ENCODE data around the gene STK11IP. TPM values are rescaled to one million over a fixed set of nuclear protein-coding genes. Genes with fewer than 3 reads are reported as not detected.

Gene STK11IP
- total and polyA plus RNA-seq, 2 of the 13 experiments (the other 11 are each of a cell fraction or from before 2014, with no cell fraction given) = 12.8 to 24.0 TPM

DNA sequence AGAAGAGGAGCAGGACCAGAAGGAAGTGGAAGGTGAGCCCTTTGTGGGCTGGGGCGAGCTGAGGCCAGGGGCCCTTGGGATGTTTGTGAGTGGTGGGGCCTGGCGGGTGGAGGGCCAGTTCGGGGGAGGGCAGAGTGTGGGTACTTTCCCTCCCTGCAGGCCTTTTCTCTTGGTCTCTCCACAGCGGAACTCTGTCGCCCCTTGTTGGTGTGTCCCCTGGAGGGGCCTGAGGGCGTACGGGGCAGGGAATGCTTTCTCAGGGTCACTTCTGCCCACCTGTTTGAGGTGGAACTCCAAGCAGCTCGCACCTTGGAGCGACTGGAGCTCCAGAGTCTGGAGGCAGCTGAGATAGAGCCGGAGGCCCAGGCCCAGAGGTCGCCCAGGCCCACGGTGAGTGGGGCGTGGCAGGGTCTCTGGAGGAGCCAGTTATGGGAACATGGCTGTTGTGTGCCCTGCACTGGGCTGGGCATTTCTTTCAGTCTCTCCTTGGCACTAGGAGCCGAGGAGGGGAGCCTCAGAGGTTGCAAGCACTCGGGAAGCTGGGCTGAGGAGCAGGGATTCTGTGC is 10.8 kb downstream of the STK11IP start:
- 87% methylated on average over 14 of the region's 15 CpGs for WGBS (ENCODE audit: low lambda C conversion rate)
- DNase-seq (ENCODE audit: low spot score) (no peak), ATAC-seq (no peak), FAIRE-seq (no peak)
- Histone ChIP-seq H4K20me1 (ENCODE audit: insufficient read depth, low read length) (no peaks in the 10 kb centered on the region), H3K9ac (ENCODE audit: insufficient read depth, low read depth, low read length) (no peak overlapping the region), H3K4me1 (ENCODE audit: insufficient read depth, low read length) (peaks cover 17% of the 10 kb centered on the region), H3K27ac (ENCODE audit: extremely low read length, insufficient read depth, low read length) (no peak overlapping the region), H3K4me3 (replicated peaks in 1 of 3; ENCODE audit: insufficient read depth in 1 of 3, low read depth in 2 of 3, low read length in 3 of 3) (no peak overlapping the region), H2AFZ (ENCODE audit: low read length) (no peak overlapping the region), H3K36me3 (replicated peaks in 1 of 2; ENCODE audit: control insufficient read depth in 1 of 2, insufficient read depth in 2 of 2, low read length in 2 of 2) (peaks cover 16 to 36% of the 10 kb centered on the region in 2 experiments), H3K79me2 (ENCODE audit: insufficient read depth, low read length) (no peaks in the 10 kb centered on the region), H3K9me3 (ENCODE audit: low read length) (no peaks in the 10 kb centered on the region), H3K4me2 (ENCODE audit: low read depth, low read length) (no peak overlapping the region), H3K27me3 (ENCODE audit: control insufficient read depth in 1 of 2, insufficient read depth in 2 of 2, low read length in 2 of 2) (no peaks in the 10 kb centered on the region)
- in situ Hi-C loops (cut with HindIII; ENCODE audit: extremely low pct_ligation_motif_present, low pct_unique_long_range_greater_than_20kb) (no loop called here), intact Hi-C loops (cut with micrococcal nuclease; ENCODE audit: unreplicated experiment) (no loop called here)
- TF ChIP-seq, protein P1, sequence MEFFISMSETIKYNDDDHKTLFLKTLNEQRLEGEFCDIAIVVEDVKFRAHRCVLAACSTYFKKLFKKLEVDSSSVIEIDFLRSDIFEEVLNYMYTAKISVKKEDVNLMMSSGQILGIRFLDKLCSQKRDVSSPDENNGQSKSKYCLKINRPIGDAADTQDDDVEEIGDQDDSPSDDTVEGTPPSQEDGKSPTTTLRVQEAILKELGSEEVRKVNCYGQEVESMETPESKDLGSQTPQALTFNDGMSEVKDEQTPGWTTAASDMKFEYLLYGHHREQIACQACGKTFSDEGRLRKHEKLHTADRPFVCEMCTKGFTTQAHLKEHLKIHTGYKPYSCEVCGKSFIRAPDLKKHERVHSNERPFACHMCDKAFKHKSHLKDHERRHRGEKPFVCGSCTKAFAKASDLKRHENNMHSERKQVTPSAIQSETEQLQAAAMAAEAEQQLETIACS (CRISPR knock-in tag; IDR thresholded peaks at IDR 0.05) = no peak
- TF ChIP-seq MIER3 (CRISPR knock-in tag; IDR thresholded peaks at IDR 0.05; ENCODE audit: borderline replicate concordance) (no peak), ZKSCAN1 (IDR thresholded peaks at IDR 0.05; ENCODE audit: low read length) (no peak), ZNF563 (CRISPR knock-in tag; IDR thresholded peaks at IDR 0.05) (no peak)
- BruUV-seq (replicated peaks) = no TSS peak
- ChIA-PET POLR2A (no interaction called here), CTCF (ENCODE audit: low intra/inter-chr PET ratio, low total read pairs) (no interaction called here)

DNA sequence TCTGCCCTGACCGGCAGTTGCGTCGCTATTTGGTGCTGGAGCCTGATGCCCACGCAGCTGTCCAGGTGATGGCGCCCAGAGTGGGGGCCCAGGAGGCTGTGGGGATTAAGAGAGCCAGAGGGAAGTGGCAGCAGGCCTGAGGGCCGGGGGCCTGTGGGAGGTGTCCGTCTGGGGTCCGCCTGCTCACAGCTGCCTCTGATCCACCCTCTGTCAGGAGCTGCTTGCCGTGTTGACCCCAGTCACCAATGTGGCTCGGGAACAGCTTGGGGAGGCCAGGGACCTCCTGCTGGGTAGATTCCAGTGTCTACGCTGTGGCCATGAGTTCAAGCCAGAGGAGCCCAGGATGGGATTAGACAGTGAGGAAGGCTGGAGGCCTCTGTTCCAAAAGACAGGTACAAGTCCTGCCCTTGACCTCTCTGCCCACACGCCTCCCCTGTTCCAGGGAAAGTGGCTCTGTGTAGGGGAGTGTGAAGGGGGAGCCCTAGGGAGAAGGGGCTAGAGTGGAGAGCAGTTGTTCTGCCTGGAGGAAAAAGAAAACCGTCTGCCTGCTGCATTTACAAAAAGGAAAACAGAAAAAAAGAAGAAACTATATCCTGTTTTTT is 11.6 kb downstream of the STK11IP start:
- ATAC-seq (no peak), FAIRE-seq (no peak)
- in situ Hi-C loops (cut with HindIII; ENCODE audit: extremely low pct_ligation_motif_present, low pct_unique_long_range_greater_than_20kb) = no loop called here
- TF ChIP-seq, protein P2, sequence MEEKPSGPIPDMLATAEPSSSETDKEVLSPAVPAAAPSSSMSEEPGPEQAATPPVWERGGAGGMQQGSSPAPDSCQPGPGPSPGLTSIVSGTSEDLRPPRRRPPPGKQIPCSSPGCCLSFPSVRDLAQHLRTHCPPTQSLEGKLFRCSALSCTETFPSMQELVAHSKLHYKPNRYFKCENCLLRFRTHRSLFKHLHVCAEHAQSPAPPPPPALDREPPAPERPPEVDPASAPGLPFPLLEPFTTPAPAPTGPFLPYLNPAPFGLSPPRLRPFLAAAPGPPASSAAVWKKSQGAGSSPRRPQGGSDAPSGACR (CRISPR knock-in tag; IDR thresholded peaks at IDR 0.05) = no peak
- TF ChIP-seq, protein P3, sequence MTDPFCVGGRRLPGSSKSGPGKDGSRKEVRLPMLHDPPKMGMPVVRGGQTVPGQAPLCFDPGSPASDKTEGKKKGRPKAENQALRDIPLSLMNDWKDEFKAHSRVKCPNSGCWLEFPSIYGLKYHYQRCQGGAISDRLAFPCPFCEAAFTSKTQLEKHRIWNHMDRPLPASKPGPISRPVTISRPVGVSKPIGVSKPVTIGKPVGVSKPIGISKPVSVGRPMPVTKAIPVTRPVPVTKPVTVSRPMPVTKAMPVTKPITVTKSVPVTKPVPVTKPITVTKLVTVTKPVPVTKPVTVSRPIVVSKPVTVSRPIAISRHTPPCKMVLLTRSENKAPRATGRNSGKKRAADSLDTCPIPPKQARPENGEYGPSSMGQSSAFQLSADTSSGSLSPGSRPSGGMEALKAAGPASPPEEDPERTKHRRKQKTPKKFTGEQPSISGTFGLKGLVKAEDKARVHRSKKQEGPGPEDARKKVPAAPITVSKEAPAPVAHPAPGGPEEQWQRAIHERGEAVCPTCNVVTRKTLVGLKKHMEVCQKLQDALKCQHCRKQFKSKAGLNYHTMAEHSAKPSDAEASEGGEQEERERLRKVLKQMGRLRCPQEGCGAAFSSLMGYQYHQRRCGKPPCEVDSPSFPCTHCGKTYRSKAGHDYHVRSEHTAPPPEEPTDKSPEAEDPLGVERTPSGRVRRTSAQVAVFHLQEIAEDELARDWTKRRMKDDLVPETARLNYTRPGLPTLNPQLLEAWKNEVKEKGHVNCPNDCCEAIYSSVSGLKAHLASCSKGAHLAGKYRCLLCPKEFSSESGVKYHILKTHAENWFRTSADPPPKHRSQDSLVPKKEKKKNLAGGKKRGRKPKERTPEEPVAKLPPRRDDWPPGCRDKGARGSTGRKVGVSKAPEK (CRISPR knock-in tag; IDR thresholded peaks at IDR 0.05; ENCODE audit: borderline replicate concordance) = no peak
- TF ChIP-seq, protein P4, sequence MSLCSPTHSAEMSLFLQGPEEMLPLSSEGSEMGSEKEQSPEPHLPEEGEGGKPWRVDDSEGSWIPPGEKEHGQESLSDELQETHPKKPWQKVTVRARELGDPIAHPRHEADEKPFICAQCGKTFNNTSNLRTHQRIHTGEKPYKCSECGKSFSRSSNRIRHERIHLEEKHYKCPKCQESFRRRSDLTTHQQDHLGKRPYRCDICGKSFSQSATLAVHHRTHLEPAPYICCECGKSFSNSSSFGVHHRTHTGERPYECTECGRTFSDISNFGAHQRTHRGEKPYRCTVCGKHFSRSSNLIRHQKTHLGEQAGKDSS (CRISPR knock-in tag; IDR thresholded peaks at IDR 0.05; ENCODE audit: borderline replicate concordance, low read depth) = no peak
- TF ChIP-seq SSRP1 (CRISPR knock-in tag; IDR thresholded peaks at IDR 0.05) (no peak), ZFY (CRISPR knock-in tag; IDR thresholded peaks at IDR 0.05) (no peak)
- TF ChIP-seq, protein P5, sequence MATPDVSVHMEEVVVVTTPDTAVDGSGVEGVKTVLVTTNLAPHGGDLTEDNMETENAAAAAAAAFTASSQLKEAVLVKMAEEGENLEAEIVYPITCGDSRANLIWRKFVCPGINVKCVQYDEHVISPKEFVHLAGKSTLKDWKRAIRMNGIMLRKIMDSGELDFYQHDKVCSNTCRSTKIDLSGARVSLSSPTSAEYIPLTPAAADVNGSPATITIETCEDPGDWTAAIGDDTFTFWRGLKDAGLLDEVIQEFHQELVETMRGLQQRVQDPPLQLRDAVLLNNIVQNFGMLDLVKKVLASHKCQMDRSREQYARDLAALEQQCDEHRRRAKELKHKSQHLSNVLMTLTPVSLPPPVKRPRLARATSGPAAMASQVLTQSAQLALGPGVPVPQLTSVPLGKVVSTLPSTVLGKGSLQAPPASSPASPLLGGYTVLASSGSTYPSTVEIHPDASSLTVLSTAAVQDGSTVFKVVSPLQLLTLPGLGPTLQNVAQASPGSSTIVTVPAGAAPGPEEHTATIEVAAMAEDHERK (CRISPR knock-in tag; IDR thresholded peaks at IDR 0.05; ENCODE audit: low read depth) = no peak

More for the DNA sequence above, 11.6 kb downstream of the STK11IP start:
- intact Hi-C loops (cut with micrococcal nuclease; ENCODE audit: unreplicated experiment) = no loop called here
- DNase-seq (ENCODE audit: low spot score) = no peak
- ChIA-PET POLR2A (no interaction called here), CTCF (ENCODE audit: low intra/inter-chr PET ratio, low total read pairs) (no interaction called here)
- no TSS peak for BruUV-seq (replicated peaks)
- no peaks in the 10 kb centered on the region for H3K79me2 ChIP-seq (ENCODE audit: insufficient read depth, low read length)
- no peaks in the 10 kb centered on the region for H4K20me1 ChIP-seq (ENCODE audit: insufficient read depth, low read length)
- H2AFZ ChIP-seq (ENCODE audit: low read length) = no peak overlapping the region
- H3K9me3 ChIP-seq (ENCODE audit: low read length) = no peaks in the 10 kb centered on the region
- H3K4me3 ChIP-seq (replicated peaks in 1 of 3; ENCODE audit: insufficient read depth in 1 of 3, low read depth in 2 of 3, low read length in 3 of 3) = no peak overlapping the region
- H3K27me3 ChIP-seq (ENCODE audit: control insufficient read depth in 1 of 2, insufficient read depth in 2 of 2, low read length in 2 of 2) = no peaks in the 10 kb centered on the region
- no peak overlapping the region for H3K4me2 ChIP-seq (ENCODE audit: low read depth, low read length)
- H3K4me1 ChIP-seq (ENCODE audit: insufficient read depth, low read length) = peaks cover 16% of the 10 kb centered on the region
- peaks cover 16 to 37% of the 10 kb centered on the region in 2 experiments for H3K36me3 ChIP-seq (replicated peaks in 1 of 2; ENCODE audit: control insufficient read depth in 1 of 2, insufficient read depth in 2 of 2, low read length in 2 of 2)
- WGBS (ENCODE audit: low lambda C conversion rate) = 96% methylated on average over 12 of the region's 13 CpGs
- no peak overlapping the region for H3K9ac ChIP-seq (ENCODE audit: insufficient read depth, low read depth, low read length)
- no peak overlapping the region for H3K27ac ChIP-seq (ENCODE audit: extremely low read length, insufficient read depth, low read length)

Data from HepG2 (cell line).